ENCODE measurements around the gene SGMS1.

GRCh38 chr10:50461123-50461522 lies 162.6 kb downstream of the SGMS1 start:
- no peak for TF ChIP-seq CTCF (IDR thresholded peaks at IDR 0.05)
- TF ChIP-seq POLR2A (IDR thresholded peaks at IDR 0.05), result no peak

Measured in heart left ventricle (tissue), 13 donors.